Nephron progenitor cell (in vitro differentiated cells): ENCODE results near the gene DNAH11.

Source experiments
- DNase-seq: peaks from one replicate; pipeline ENCODE4 v3.0.0; 2021
- H3K27ac Mint-ChIP-seq: 2 replicates; pipeline ENCODE4 v1.8.0; 2021; ENCODE audit warnings: mild to moderate bottlenecking, moderate library complexity, mixed read lengths
- H3K27me3 Mint-ChIP-seq: 2 replicates; pipeline ENCODE4 v1.8.0; 2021; ENCODE audit warnings: mild to moderate bottlenecking, low read depth, mixed read lengths; ENCODE audit not compliant: poor library complexity
- H3K36me3 Mint-ChIP-seq: 2 replicates; pipeline ENCODE4 v1.8.0; 2021; ENCODE audit warnings: low read depth, mixed read lengths
- H3K4me1 Mint-ChIP-seq: 2 replicates; pipeline ENCODE4 v1.8.0; 2021; ENCODE audit warnings: mixed read lengths
- H3K4me3 Mint-ChIP-seq: 2 replicates; pipeline ENCODE4 v1.8.0; 2021; ENCODE audit warnings: mild to moderate bottlenecking, moderate library complexity, mixed read lengths
- H3K9me3 Mint-ChIP-seq: 2 replicates; pipeline ENCODE4 v1.8.0; 2021; ENCODE audit warnings: mild to moderate bottlenecking, moderate library complexity, mixed read lengths
- CTCF ChIP-seq: fragments of 200-600 bp; sonication (generic); IDR thresholded peaks from 2 replicates; pipeline ENCODE4 v1.5.0; 2021; ENCODE audit warnings: antibody characterized with exemption

The DNAH11 gene

GRCh38 chr7:21548491-21548890, 5.7 kb downstream of the DNAH11 start:
- DNase-seq: no peak
- Mint-ChIP-seq H3K36me3 (peaks cover 1% of the 10 kb centered on the region), H3K4me1 (peaks cover 29% of the 10 kb centered on the region), H3K27ac (no peak overlapping the region), H3K27me3 (peaks cover 47% of the 10 kb centered on the region), H3K9me3 (peaks cover 4% of the 10 kb centered on the region), H3K4me3 (no peak overlapping the region)
- no peak for TF ChIP-seq CTCF

GRCh38 chr7:21550076-21550475, 7.2 kb downstream of the DNAH11 start:
- TF ChIP-seq CTCF: no peak
- H3K4me1 Mint-ChIP-seq: peaks cover 28% of the 10 kb centered on the region
- H3K9me3 Mint-ChIP-seq: peaks cover 4% of the 10 kb centered on the region
- no peak for DNase-seq
- no peak overlapping the region for H3K27ac Mint-ChIP-seq
- H3K27me3 Mint-ChIP-seq: peaks cover 32% of the 10 kb centered on the region
- peaks cover 5% of the 10 kb centered on the region for H3K36me3 Mint-ChIP-seq
- H3K4me3 Mint-ChIP-seq: no peak overlapping the region

- Mint-ChIP-seq H3K4me3 (no peak overlapping the region), H3K27ac (no peak overlapping the region), H3K36me3 (peaks cover 5% of the 10 kb centered on the region), H3K4me1 (peaks cover 28% of the 10 kb centered on the region), H3K27me3 (peaks cover 26% of the 10 kb centered on the region), H3K9me3 (peaks cover 4% of the 10 kb centered on the region)
- DNase-seq: no peak
- no peak for TF ChIP-seq CTCF
These were observed 8.1 kb downstream of the DNAH11 start for GRCh38 chr7:21550821-21551531.

GRCh38 chr7:21562385-21562784, 19.5 kb downstream of the DNAH11 start:
- DNase-seq: no peak
- no peak overlapping the region for H3K4me3 Mint-ChIP-seq

GRCh38 chr7:21565614-21566013, 22.8 kb downstream of the DNAH11 start:
- no peak overlapping the region for H3K4me3 Mint-ChIP-seq
- no peak for TF ChIP-seq CTCF
- H3K4me1 Mint-ChIP-seq: peaks cover 6% of the 10 kb centered on the region
- H3K27ac Mint-ChIP-seq: no peak overlapping the region
- no peaks in the 10 kb centered on the region for H3K9me3 Mint-ChIP-seq
- H3K27me3 Mint-ChIP-seq: peaks cover 4% of the 10 kb centered on the region
- H3K36me3 Mint-ChIP-seq: no peaks in the 10 kb centered on the region
- DNase-seq: no peak

More at GRCh38 chr7:21562385-21562784, 19.5 kb downstream of the DNAH11 start:
- no peaks in the 10 kb centered on the region for H3K36me3 Mint-ChIP-seq
- no peaks in the 10 kb centered on the region for H3K9me3 Mint-ChIP-seq
- peaks cover 6% of the 10 kb centered on the region for H3K27me3 Mint-ChIP-seq
- TF ChIP-seq CTCF: no peak
- H3K27ac Mint-ChIP-seq: no peak overlapping the region
- no peaks in the 10 kb centered on the region for H3K4me1 Mint-ChIP-seq

- no peak overlapping the region for H3K27ac Mint-ChIP-seq
- no peaks in the 10 kb centered on the region for H3K36me3 Mint-ChIP-seq
- DNase-seq: no peak
- H3K27me3 Mint-ChIP-seq: peaks cover 3% of the 10 kb centered on the region
- no peaks in the 10 kb centered on the region for H3K9me3 Mint-ChIP-seq
- no peak overlapping the region for H3K4me3 Mint-ChIP-seq
- peaks cover 6% of the 10 kb centered on the region for H3K4me1 Mint-ChIP-seq
- no peak for TF ChIP-seq CTCF
These were observed 23.3 kb downstream of the DNAH11 start for GRCh38 chr7:21566094-21566493.
